ENCODE results near the gene HOXB5. TPM values are rescaled to one million over a fixed set of nuclear protein-coding genes. Genes with fewer than 3 reads are reported as not detected.

HOXB5 gene
- total RNA-seq, 1 experiment from 2014 or later = not detected

DNA sequence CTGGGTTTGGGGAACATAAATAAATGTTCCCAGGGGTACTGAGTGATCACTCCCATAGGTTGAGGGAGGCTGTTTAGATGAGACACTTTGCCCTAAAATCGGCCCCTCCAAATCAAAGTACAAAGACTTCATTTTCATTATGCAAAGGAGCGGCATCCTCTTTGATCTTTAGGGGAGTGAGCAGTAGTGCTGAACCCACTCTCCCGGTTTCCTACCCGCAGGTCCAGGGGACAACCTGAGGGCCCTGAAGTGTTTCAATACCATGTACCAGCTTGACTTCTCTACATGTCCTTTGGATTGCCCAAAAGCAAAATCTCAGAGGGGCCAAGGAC is 7.6 kb upstream of the HOXB5 start:
- Histone ChIP-seq H3K4me2 (ENCODE audit: insufficient read depth, insufficient read length, low read length) (no peak overlapping the region), H3K27ac (ENCODE audit: insufficient read length, low read depth, low read length) (no peak overlapping the region), H3T11ph (ENCODE audit: low read length) (no peak overlapping the region), H3K56ac (ENCODE audit: insufficient read length, low read depth, low read length) (no peak overlapping the region), H4K5ac (ENCODE audit: insufficient read length, low read depth, low read length) (no peak overlapping the region), H3K14ac (ENCODE audit: insufficient read depth, low read length) (no peak overlapping the region), H3K79me1 (ENCODE audit: insufficient read depth, low read depth, low read length, poor library complexity, severe bottlenecking) (no peaks in the 10 kb centered on the region), H3K18ac (ENCODE audit: insufficient read length, low read depth, low read length) (no peak overlapping the region), H3K9me3 (ENCODE audit: control insufficient read depth, low read depth, low read length) (no peaks in the 10 kb centered on the region), H2BK20ac (ENCODE audit: low read depth, low read length, poor library complexity, severe bottlenecking) (no peak overlapping the region), H2BK120ac (ENCODE audit: low read depth, low read length, poor library complexity, severe bottlenecking) (no peak overlapping the region), H2AFZ (ENCODE audit: low read length) (no peak overlapping the region), H3K9ac (ENCODE audit: extremely low read depth, insufficient read length, low read length) (no peak overlapping the region), H3K27me3 (ENCODE audit: insufficient read depth, low read length) (peaks cover 100% of the 10 kb centered on the region), H2BK5ac (ENCODE audit: insufficient read length, low read length) (no peak overlapping the region), H2BK12ac (ENCODE audit: insufficient read length, low read depth, low read length) (no peak overlapping the region), H3K4ac (ENCODE audit: low read depth, low read length) (no peak overlapping the region), H2BK15ac (ENCODE audit: low read depth, low read length) (no peak overlapping the region), H4K91ac (ENCODE audit: insufficient read length, low read depth, low read length) (no peak overlapping the region), H3K79me2 (ENCODE audit: insufficient read depth, low read length) (no peaks in the 10 kb centered on the region), H3K4me1 (ENCODE audit: insufficient read depth, low read length) (no peaks in the 10 kb centered on the region), H3K23me2 (ENCODE audit: insufficient read length, low read depth, low read length, poor library complexity, severe bottlenecking) (no peaks in the 10 kb centered on the region), H4K20me1 (ENCODE audit: control insufficient read depth, insufficient read depth, insufficient read length) (no peaks in the 10 kb centered on the region), H2AK5ac (ENCODE audit: insufficient read length, low read length) (no peak overlapping the region), H4K8ac (replicated peaks; ENCODE audit: insufficient read length, low read depth, low read length) (no peak overlapping the region), H3K23ac (ENCODE audit: insufficient read length, low read depth, low read length) (no peak overlapping the region)
- H3K9me3 Mint-ChIP-seq = peaks cover 0 to 15% of the 10 kb centered on the region in 2 experiments; a peak in 4 of 5 replicates
- H3K27ac Mint-ChIP-seq = no peak overlapping the region
- no peak overlapping the region; a peak in 1 of 5 replicates for H3K4me3 Mint-ChIP-seq
- H3K27me3 Mint-ChIP-seq (ENCODE audit: low read depth) = peaks cover 100% of the 10 kb centered on the region
- peaks cover 8 to 18% of the 10 kb centered on the region in 2 experiments; a peak in 3 of 4 replicates for H3K4me1 Mint-ChIP-seq
- WGBS (ENCODE audit: extremely low coverage, insufficient read length, low lambda C conversion rate) = no CpG with 5 or more reads among the region's 4 CpGs
- no peak for DNase-seq
- TF ChIP-seq, protein P1, sequence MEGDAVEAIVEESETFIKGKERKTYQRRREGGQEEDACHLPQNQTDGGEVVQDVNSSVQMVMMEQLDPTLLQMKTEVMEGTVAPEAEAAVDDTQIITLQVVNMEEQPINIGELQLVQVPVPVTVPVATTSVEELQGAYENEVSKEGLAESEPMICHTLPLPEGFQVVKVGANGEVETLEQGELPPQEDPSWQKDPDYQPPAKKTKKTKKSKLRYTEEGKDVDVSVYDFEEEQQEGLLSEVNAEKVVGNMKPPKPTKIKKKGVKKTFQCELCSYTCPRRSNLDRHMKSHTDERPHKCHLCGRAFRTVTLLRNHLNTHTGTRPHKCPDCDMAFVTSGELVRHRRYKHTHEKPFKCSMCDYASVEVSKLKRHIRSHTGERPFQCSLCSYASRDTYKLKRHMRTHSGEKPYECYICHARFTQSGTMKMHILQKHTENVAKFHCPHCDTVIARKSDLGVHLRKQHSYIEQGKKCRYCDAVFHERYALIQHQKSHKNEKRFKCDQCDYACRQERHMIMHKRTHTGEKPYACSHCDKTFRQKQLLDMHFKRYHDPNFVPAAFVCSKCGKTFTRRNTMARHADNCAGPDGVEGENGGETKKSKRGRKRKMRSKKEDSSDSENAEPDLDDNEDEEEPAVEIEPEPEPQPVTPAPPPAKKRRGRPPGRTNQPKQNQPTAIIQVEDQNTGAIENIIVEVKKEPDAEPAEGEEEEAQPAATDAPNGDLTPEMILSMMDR (conservative IDR thresholded peaks at IDR 0.05) = no peak
- H3K36me3 Mint-ChIP-seq (ENCODE audit: insufficient read depth in 1 of 3, low read depth in 3 of 3) = no peaks in the 10 kb centered on the region
